Activated naive CD4-positive, alpha-beta T cell treated with anti-CD3 and anti-CD28 coated beads, Interleukin-2, amount 50 U/mL, for 16 hours (primary cell): ENCODE results near the gene PAX8.
"Not testable (repeated sequence)": the region's sequence is repeated elsewhere in the genome, so short reads cannot be mapped to it uniquely, and the experiment has no call there.

Source experiments
- DNase-seq: peaks from one replicate; pipeline ENCODE4 v3.0.0-alpha.2; 2020

Gene PAX8

GRCh38 chr2:113278742-113279139, at the start of gene PAX8:
TSS of gene PAX8 (minus strand) at chr2:113278921. CDS start at chr2:113278394, 527 bp downstream.
- no peak for DNase-seq

- DNase-seq: no peak
Measured at GRCh38 chr2:113328043-113328442, 49.3 kb upstream of the PAX8 start.

GRCh38 chr2:113325161-113325731, 46.5 kb upstream of the PAX8 start:
- not testable (repeated sequence) for DNase-seq

- peak; percentile 61 for DNase-seq
Measured at GRCh38 chr2:113324684-113325160, 46.0 kb upstream of the PAX8 start.

GRCh38 chr2:113323129-113323528, 44.4 kb upstream of the PAX8 start:
- DNase-seq: not testable (repeated sequence)

GRCh38 chr2:113320106-113320505, 41.4 kb upstream of the PAX8 start:
- not testable (repeated sequence) for DNase-seq

- not testable (repeated sequence) for DNase-seq
Measured at GRCh38 chr2:113318941-113319340, 40.2 kb upstream of the PAX8 start.

- DNase-seq: no peak
Measured at GRCh38 chr2:113316085-113316484, 37.4 kb upstream of the PAX8 start.

- DNase-seq: not testable (repeated sequence)
Measured at GRCh38 chr2:113314663-113315062, 35.9 kb upstream of the PAX8 start.

- not testable (repeated sequence) for DNase-seq
Measured at GRCh38 chr2:113314176-113314575, 35.5 kb upstream of the PAX8 start.

- DNase-seq: not testable (repeated sequence)
Measured at GRCh38 chr2:113311781-113312180, 33.1 kb upstream of the PAX8 start.

GRCh38 chr2:113311191-113311590, 32.5 kb upstream of the PAX8 start:
- DNase-seq: not testable (repeated sequence)

GRCh38 chr2:113309655-113310387, 31.1 kb upstream of the PAX8 start:
- no peak for DNase-seq

- not testable (repeated sequence) for DNase-seq
Measured at GRCh38 chr2:113308784-113309183, 30.1 kb upstream of the PAX8 start.

- DNase-seq: not testable (repeated sequence)
Measured at GRCh38 chr2:113306207-113306606, 27.5 kb upstream of the PAX8 start.

GRCh38 chr2:113305749-113306148, 27.0 kb upstream of the PAX8 start:
- not testable (repeated sequence) for DNase-seq

- DNase-seq: no peak
Measured at GRCh38 chr2:113305146-113305545, 26.4 kb upstream of the PAX8 start.

- DNase-seq: no peak
Measured at GRCh38 chr2:113304702-113305101, 26.0 kb upstream of the PAX8 start.

- DNase-seq: not testable (repeated sequence)
Measured at GRCh38 chr2:113302216-113302980, 23.7 kb upstream of the PAX8 start.

GRCh38 chr2:113300281-113300680, 21.6 kb upstream of the PAX8 start:
- DNase-seq: no peak

- no peak for DNase-seq
Measured at GRCh38 chr2:113298176-113298575, 19.5 kb upstream of the PAX8 start.

GRCh38 chr2:113297590-113297989, 18.9 kb upstream of the PAX8 start:
- DNase-seq: peak; percentile 45

- DNase-seq: no peak
Measured at GRCh38 chr2:113291191-113291590, 12.5 kb upstream of the PAX8 start.
